Measurements from ENCODE around the gene KRTAP10-11.
"Not testable (repeated sequence)": the region's sequence is repeated elsewhere in the genome, so short reads cannot be mapped to it uniquely, and the experiment has no call there.

KRTAP10-11 gene

GRCh38 chr21:44681861-44682579 lies 35.8 kb downstream of the KRTAP10-11 start, which contains the start of gene KRTAP12-1:
Gene KRTAP12-1, minus strand, starts transcription at chr21:44682163. Its CDS starts 40 bp downstream, at chr21:44682123.
- no peak for DNase-seq (ENCODE audit: low read depth, low spot score)
- no peak for TF ChIP-seq CTCF (IDR thresholded peaks at IDR 0.05; ENCODE audit: insufficient read depth, low read length, missing control alignments)
- ChIA-PET CTCF (interaction anchor here (1.2 kb wide), 1 partner anchor 13 kb away, joined by 3 read pairs; no protein-coding TSS in a partner anchor), POLR2A (no interaction called here)
- H3K4me3 ChIP-seq (ENCODE audit: low read depth, low read length), result no peak within 1 kb of the TSS

GRCh38 chr21:44682580-44683151 lies 36.5 kb downstream of the KRTAP10-11 start:
- POLR2A ChIA-PET, result no interaction called here
- no peak for TF ChIP-seq CTCF (IDR thresholded peaks at IDR 0.05; ENCODE audit: insufficient read depth, low read length, missing control alignments)
- CTCF ChIA-PET, result interaction anchor here (1.2 kb wide), 1 partner anchor 13 kb away, joined by 3 read pairs; no protein-coding TSS in a partner anchor
- no peak overlapping the region for H3K4me3 ChIP-seq (ENCODE audit: low read depth, low read length)
- no peak for DNase-seq (ENCODE audit: low read depth, low spot score)

- no peak for TF ChIP-seq CTCF (IDR thresholded peaks at IDR 0.05; ENCODE audit: insufficient read depth, low read length, missing control alignments)
- POLR2A ChIA-PET, result no interaction called here
- no peak overlapping the region for H3K4me3 ChIP-seq (ENCODE audit: low read depth, low read length)
- DNase-seq (ENCODE audit: low read depth, low spot score), result no peak
- CTCF ChIA-PET, result no interaction called here
Measured at GRCh38 chr21:44684077-44684476, 37.9 kb downstream of the KRTAP10-11 start.

GRCh38 chr21:44684483-44684882 lies 38.3 kb downstream of the KRTAP10-11 start:
- ChIA-PET POLR2A (no interaction called here), CTCF (no interaction called here)
- no peak overlapping the region for H3K4me3 ChIP-seq (ENCODE audit: low read depth, low read length)
- no peak for TF ChIP-seq CTCF (IDR thresholded peaks at IDR 0.05; ENCODE audit: insufficient read depth, low read length, missing control alignments)
- DNase-seq (ENCODE audit: low read depth, low spot score), result no peak

GRCh38 chr21:44685050-44685449 lies 38.8 kb downstream of the KRTAP10-11 start:
- H3K4me3 ChIP-seq (ENCODE audit: low read depth, low read length); DNase-seq (ENCODE audit: low read depth, low spot score); POLR2A ChIA-PET; CTCF ChIA-PET: not testable (repeated sequence)

GRCh38 chr21:44686000-44686781 lies 40.0 kb downstream of the KRTAP10-11 start:
- no peak overlapping the region for H3K4me3 ChIP-seq (ENCODE audit: low read depth, low read length)
- DNase-seq (ENCODE audit: low read depth, low spot score), result no peak
- POLR2A ChIA-PET, result no interaction called here
- TF ChIP-seq CTCF (IDR thresholded peaks at IDR 0.05; ENCODE audit: insufficient read depth, low read length, missing control alignments), result no peak
- CTCF ChIA-PET, result no interaction called here

Measured in AG04449 (cell line).